Epidermal melanocyte (primary cell): ENCODE measurements around the gene RAPGEF5.
A peak's percentile ranks its signal among the peaks of the same experiment; 100 is the strongest.
"Not testable (repeated sequence)": the region's sequence is repeated elsewhere in the genome, so short reads cannot be mapped to it uniquely, and the experiment has no call there.

Experiments
- DNase-seq: peaks from one replicate; pipeline ENCODE4 v3.0.0; 2011; ENCODE audit warnings: low spot score; ENCODE audit not compliant: insufficient read length

The RAPGEF5 gene

GRCh38 chr7:22093001-22093400 lies 264.0 kb downstream of the RAPGEF5 start:
- DNase-seq, result no peak

DNA sequence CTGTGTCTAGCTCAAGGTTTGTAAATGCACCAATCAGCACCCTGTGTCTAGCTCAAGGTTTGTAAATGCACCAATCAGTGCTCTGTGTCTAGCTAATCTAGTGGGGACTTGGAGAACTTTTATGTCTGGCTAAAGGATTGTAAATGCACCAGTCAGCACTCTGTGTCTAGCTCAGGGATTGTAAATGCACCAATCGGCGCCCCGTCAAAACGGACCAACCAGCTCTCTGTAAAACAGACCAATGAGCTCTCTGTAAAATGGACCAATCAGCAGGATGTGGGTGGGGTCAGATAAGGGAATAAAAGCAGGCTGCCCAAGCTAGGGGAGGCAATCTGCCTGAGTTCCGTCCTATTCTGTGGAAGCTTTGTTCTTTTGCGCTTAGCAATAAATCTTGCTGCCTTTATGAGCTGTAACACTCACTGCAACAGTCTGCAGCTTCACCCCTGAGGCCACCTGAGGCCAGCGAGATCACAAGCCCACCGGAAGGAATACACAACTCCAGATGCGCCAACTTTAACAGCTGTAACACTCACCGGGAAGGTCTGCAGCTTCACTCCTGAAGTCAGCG lies 265.9 kb downstream of the RAPGEF5 start:
- not testable (repeated sequence) for DNase-seq

DNA sequence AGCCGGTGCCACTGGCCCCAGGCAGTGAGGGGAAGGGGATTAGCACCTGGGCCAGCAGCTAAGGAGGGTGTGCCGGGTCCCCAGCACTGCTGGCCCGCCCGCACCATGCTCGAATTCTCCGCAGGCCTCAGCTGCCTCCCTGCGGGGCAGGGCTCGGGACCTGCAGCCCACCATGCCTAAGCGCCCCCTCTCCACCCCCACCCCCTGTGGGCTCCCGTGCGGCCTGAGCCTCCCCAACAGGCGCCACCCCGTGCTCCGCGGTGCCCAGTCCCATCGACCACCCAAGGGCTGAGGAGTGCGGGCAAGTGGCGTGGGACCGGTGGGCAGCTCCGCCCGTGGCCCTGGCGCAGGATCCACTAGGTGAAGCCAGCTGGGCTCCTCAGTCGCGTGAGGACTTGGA lies 266.4 kb downstream of the RAPGEF5 start:
- DNase-seq, result no peak

GRCh38 chr7:22090107-22090506 lies 266.8 kb downstream of the RAPGEF5 start:
- no peak for DNase-seq

GRCh38 chr7:22088827-22089226 lies 268.1 kb downstream of the RAPGEF5 start:
- DNase-seq, result no peak

GRCh38 chr7:22087861-22088260 lies 269.1 kb downstream of the RAPGEF5 start:
- DNase-seq, result no peak

DNA sequence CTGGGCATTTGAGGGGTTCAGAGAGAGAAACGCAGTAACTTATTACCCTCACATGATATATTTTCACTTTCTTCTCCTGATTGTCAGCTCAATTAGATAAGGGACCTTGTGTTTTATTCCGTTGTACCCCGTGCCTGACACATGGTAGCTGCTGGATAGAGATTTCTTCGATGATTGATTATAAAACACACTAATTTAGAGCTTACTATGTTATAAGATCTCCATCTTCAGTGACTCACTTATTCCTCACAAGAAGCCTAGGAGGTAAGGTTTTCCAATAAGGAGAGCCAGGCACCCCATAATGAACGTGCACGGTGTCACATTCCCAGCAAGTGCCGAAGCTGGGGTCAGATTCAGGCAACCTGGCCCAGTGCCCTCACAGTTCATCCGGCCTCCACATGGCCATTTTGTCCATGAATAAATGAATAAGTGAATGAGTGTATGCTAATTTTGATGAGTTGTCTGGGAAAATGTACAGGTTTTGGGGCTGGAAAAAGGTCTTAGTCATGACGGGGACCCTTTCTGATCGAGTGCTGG lies 273.2 kb downstream of the RAPGEF5 start:
- peak; percentile 29 for DNase-seq

DNA sequence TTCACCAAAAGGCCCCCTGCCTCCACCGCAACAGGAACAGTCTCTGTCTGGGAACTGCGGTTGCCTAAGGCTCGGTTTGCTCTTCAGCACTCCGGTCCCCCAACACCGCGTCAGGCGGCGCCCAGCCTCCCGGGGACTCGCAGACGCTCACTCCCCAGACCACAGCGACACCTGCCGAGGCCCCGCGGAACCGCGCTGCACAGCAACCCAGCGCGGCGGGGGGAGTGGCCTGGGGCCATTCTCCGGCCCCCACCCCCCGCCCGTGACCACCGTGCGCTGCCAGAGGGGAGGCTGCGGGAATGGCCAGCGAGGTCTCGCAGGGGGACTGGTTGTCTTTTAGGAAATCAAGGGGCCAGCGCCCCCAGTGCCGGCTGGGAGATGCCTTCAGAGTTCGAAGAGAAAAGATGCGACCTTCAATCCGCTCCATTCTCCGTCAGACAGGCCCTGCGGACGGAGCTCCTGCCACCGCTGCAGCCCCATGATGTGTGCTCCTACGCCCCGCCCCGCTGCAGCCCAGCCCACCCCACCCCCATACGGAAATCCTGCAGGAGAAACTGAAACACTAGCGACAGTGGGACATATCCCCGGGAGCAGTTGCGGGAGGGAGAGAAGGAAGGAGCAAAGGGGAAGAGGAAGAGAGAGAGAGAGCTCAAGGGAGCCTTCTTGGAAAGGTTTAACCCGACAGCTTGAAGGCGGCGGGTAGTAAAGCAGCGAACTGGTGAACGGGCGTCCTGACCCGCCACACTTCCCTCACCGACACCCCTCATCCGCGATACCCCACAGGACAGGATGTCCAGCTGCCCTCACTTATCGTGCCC lies 273.9 kb downstream of the RAPGEF5 start:
- DNase-seq, result peak; percentile 80

DNA sequence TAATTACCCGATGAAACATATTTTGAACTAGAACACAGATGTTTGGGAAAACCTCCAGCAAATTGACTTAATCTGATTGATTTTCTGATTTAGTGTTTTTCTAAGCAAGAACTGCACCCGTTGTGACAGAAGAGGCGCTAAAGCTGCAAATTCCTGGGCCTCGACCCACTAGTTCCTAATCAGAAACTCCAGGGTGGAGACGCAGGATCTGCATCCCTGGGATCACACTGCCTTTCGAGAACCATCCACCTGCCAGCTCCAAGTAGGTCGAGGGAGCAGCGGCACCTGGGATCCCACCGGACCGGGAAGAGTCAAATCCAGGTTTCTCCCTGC lies 274.4 kb downstream of the RAPGEF5 start:
- DNase-seq, result no peak

DNA sequence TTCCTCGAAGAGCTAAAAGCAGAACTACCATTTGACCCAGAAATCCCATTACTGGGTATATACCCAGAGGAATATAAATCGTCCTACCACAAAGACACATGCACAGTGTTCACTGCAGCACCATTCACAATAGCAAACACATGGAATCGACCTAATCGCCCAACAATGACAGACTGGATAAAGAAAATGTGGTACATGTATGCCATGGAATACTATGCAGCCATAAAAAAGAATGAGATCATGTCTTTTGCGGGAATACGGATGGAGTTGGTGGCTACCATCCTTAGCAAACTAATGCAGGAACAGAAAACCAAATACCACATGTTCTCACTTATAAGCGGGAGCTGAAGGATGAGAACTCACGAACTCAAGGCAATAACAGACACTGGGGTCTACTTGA lies 276.7 kb downstream of the RAPGEF5 start:
- DNase-seq, result not testable (repeated sequence)

DNA sequence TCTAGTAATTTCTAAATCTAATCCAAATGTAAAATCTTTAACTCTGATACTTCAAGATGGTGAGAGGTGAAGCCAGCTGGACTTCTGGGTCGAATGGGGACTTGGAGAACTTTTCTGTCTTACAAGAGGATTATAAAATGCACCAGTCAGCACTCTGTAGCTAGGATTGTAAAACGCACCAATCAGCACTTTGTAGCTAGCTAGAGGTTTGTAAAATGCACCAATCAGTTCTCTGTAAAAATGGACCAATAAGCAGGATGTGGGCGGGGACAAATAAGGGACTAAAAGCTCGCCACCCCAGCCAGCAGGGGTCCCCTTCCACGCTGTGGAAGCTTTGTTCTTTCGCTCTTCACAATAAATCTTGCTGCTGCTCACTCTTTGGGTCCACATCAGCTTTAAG lies 278.1 kb downstream of the RAPGEF5 start:
- not testable (repeated sequence) for DNase-seq

DNA sequence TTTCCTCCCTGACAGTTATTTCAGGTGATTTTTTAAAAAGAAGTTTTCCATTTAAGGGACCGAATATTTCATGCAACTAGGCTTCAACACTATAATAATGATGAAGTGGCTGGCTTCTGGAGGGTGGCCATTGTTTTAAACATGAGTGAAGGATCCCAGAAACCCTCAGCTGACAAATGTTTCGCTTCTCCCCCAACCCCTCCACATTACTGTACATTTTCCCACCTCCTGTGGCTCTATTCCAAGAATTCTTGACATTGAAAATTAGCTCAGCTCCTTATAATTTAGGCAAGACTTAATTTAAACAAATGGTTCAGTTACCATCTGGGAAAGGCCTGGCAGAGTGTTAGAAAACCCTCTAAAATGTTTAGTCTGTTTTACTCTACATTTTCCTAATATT lies 281.4 kb downstream of the RAPGEF5 start:
- no peak for DNase-seq

DNA sequence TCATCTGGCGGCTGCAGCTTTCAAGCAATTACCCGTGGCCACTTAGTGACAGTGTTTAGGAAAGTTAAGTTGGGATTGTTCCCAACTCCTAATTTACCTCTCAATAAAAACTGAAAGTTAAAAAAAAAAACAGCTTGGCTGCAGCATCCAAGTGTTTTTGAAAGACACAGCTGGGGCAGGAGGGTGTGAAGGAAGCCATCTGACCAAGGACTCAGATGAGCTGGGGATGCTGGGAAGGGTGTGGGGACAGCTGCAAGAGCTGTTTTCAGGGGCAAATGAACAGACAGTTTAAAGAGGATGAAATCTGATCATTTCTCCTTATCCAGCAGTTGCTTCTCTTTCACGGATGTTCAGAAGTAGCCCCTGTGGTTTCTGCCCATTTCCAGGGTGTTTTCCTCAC lies 282.1 kb downstream of the RAPGEF5 start:
- no peak for DNase-seq
